ENCODE results near the gene SUMF2.
A peak's percentile ranks its signal among the peaks of the same experiment; 100 is the strongest.

Gene SUMF2

DNA sequence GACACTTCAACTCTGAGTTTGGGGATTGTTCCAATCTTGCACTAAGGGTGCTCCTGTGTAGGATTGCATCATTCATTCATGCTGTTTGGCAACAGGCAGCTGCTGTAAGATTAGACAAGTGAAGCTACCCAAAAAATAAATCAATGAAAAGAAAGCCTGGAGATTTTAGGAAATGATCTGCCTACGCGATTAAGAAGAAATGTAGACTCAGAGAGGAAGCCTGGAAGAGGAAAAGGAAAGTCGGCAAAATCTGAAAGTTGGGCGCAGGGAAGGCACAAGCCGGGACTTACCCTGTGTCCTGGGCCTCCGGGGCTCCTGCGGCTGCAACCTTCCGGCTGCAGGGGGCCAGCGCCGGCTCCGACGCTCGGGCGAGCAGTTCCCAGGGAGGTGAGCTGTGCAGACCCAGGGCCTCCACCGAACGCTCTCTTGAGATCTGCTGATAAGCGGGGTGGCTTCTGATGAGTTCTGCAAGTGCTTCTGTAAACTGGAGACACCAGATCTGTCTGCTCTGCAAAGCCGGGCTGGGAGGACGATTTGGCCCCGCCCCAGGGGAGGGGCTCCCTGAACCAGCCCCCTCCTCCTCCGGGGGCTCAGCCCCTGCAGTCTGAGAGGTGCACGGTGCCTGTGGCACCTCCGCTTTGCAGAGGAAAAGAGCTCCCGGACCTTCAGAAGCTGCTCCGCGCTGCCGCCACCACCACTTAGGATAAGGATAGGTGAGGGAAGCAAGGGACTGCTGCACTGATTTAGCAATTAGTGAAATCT is 30.2 kb upstream of the SUMF2 start (continued):
- TF ChIP-seq, protein P1, sequence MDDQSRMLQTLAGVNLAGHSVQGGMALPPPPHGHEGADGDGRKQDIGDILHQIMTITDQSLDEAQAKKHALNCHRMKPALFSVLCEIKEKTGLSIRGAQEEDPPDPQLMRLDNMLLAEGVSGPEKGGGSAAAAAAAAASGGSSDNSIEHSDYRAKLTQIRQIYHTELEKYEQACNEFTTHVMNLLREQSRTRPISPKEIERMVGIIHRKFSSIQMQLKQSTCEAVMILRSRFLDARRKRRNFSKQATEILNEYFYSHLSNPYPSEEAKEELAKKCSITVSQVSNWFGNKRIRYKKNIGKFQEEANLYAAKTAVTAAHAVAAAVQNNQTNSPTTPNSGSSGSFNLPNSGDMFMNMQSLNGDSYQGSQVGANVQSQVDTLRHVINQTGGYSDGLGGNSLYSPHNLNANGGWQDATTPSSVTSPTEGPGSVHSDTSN (CRISPR knock-in tag; IDR thresholded peaks at IDR 0.05) = 0 out of 2 replicates have a peak, but pooled peaks have one; percentile 23
- TF ChIP-seq ZNF626 (tag by site-specific recombination; IDR thresholded peaks at IDR 0.05) (no peak), ZBTB20 (tag by site-specific recombination; IDR thresholded peaks at IDR 0.05) (peak; percentile 86), SCRT2 (tag by site-specific recombination; IDR thresholded peaks at IDR 0.05) (peak; percentile 84), ZEB2 (tag by site-specific recombination; IDR thresholded peaks at IDR 0.05) (peak; percentile 34; the same call in 1 of the 2 replicates), ZNF623 (tag by site-specific recombination; IDR thresholded peaks at IDR 0.05) (no peak), ZNF792 (tag by site-specific recombination; IDR thresholded peaks at IDR 0.05) (no peak), ZNF416 (tag by site-specific recombination; IDR thresholded peaks at IDR 0.05) (no peak), GFI1B (tag by site-specific recombination; IDR thresholded peaks at IDR 0.05) (peak; percentile 26; the same call in 1 of the 2 replicates), ZNF169 (tag by site-specific recombination; IDR thresholded peaks at IDR 0.05) (no peak), TRIM28 (IDR thresholded peaks at IDR 0.05; ENCODE audit: borderline replicate concordance, low read length) (no peak; the same call in 1 of the 2 replicates), ZNF473 (tag by site-specific recombination; IDR thresholded peaks at IDR 0.05) (no peak), ZNF211 (tag by site-specific recombination; IDR thresholded peaks at IDR 0.05; ENCODE audit: low read depth) (no peak), ZNF2 (tag by site-specific recombination; IDR thresholded peaks at IDR 0.05) (peak; percentile 24; the same call in 1 of the 2 replicates), ZNF341 (tag by site-specific recombination; IDR thresholded peaks at IDR 0.05; ENCODE audit: low read depth) (peak; percentile 79)
- TF ChIP-seq, protein P2, sequence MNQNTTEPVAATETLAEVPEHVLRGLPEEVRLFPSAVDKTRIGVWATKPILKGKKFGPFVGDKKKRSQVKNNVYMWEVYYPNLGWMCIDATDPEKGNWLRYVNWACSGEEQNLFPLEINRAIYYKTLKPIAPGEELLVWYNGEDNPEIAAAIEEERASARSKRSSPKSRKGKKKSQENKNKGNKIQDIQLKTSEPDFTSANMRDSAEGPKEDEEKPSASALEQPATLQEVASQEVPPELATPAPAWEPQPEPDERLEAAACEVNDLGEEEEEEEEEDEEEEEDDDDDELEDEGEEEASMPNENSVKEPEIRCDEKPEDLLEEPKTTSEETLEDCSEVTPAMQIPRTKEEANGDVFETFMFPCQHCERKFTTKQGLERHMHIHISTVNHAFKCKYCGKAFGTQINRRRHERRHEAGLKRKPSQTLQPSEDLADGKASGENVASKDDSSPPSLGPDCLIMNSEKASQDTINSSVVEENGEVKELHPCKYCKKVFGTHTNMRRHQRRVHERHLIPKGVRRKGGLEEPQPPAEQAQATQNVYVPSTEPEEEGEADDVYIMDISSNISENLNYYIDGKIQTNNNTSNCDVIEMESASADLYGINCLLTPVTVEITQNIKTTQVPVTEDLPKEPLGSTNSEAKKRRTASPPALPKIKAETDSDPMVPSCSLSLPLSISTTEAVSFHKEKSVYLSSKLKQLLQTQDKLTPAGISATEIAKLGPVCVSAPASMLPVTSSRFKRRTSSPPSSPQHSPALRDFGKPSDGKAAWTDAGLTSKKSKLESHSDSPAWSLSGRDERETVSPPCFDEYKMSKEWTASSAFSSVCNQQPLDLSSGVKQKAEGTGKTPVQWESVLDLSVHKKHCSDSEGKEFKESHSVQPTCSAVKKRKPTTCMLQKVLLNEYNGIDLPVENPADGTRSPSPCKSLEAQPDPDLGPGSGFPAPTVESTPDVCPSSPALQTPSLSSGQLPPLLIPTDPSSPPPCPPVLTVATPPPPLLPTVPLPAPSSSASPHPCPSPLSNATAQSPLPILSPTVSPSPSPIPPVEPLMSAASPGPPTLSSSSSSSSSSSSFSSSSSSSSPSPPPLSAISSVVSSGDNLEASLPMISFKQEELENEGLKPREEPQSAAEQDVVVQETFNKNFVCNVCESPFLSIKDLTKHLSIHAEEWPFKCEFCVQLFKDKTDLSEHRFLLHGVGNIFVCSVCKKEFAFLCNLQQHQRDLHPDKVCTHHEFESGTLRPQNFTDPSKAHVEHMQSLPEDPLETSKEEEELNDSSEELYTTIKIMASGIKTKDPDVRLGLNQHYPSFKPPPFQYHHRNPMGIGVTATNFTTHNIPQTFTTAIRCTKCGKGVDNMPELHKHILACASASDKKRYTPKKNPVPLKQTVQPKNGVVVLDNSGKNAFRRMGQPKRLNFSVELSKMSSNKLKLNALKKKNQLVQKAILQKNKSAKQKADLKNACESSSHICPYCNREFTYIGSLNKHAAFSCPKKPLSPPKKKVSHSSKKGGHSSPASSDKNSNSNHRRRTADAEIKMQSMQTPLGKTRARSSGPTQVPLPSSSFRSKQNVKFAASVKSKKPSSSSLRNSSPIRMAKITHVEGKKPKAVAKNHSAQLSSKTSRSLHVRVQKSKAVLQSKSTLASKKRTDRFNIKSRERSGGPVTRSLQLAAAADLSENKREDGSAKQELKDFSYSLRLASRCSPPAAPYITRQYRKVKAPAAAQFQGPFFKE (tag by site-specific recombination; IDR thresholded peaks at IDR 0.05; ENCODE audit: borderline replicate concordance) = no peak
- TF ChIP-seq, protein P3, sequence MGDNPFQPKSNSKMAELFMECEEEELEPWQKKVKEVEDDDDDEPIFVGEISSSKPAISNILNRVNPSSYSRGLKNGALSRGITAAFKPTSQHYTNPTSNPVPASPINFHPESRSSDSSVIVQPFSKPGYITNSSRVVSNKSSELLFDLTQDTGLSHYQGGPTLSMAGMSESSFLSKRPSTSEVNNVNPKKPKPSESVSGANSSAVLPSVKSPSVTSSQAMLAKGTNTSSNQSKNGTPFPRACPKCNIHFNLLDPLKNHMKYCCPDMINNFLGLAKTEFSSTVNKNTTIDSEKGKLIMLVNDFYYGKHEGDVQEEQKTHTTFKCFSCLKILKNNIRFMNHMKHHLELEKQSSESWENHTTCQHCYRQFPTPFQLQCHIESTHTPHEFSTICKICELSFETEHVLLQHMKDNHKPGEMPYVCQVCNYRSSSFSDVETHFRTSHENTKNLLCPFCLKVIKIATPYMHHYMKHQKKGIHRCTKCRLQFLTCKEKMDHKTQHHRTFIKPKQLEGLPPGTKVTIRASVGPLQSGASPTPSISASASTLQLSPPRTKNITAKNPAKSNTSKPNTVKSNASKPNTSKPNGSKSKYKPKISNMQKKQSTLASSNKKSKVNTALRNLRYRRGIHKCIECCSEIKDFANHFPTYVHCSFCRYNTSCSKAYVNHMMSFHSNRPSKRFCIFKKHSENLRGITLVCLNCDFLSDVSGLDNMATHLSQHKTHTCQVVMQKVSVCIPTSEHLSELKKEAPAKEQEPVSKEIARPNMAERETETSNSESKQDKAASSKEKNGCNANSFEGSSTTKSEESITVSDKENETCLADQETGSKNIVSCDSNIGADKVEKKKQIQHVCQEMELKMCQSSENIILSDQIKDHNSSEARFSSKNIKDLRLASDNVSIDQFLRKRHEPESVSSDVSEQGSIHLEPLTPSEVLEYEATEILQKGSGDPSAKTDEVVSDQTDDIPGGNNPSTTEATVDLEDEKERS (tag by site-specific recombination; IDR thresholded peaks at IDR 0.05) = no peak
- TF ChIP-seq, protein P4, sequence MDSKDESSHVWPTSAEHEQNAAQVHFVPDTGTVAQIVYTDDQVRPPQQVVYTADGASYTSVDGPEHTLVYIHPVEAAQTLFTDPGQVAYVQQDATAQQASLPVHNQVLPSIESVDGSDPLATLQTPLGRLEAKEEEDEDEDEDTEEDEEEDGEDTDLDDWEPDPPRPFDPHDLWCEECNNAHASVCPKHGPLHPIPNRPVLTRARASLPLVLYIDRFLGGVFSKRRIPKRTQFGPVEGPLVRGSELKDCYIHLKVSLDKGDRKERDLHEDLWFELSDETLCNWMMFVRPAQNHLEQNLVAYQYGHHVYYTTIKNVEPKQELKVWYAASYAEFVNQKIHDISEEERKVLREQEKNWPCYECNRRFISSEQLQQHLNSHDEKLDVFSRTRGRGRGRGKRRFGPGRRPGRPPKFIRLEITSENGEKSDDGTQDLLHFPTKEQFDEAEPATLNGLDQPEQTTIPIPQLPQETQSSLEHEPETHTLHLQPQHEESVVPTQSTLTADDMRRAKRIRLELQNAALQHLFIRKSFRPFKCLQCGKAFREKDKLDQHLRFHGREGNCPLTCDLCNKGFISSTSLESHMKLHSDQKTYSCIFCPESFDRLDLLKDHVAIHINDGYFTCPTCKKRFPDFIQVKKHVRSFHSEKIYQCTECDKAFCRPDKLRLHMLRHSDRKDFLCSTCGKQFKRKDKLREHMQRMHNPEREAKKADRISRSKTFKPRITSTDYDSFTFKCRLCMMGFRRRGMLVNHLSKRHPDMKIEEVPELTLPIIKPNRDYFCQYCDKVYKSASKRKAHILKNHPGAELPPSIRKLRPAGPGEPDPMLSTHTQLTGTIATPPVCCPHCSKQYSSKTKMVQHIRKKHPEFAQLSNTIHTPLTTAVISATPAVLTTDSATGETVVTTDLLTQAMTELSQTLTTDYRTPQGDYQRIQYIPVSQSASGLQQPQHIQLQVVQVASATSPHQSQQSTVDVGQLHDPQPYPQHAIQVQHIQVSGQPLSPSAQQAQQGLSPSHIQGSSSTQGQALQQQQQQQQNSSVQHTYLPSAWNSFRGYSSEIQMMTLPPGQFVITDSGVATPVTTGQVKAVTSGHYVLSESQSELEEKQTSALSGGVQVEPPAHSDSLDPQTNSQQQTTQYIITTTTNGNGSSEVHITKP (tag by site-specific recombination; IDR thresholded peaks at IDR 0.05) = peak; percentile 79
- TF ChIP-seq, protein P5, sequence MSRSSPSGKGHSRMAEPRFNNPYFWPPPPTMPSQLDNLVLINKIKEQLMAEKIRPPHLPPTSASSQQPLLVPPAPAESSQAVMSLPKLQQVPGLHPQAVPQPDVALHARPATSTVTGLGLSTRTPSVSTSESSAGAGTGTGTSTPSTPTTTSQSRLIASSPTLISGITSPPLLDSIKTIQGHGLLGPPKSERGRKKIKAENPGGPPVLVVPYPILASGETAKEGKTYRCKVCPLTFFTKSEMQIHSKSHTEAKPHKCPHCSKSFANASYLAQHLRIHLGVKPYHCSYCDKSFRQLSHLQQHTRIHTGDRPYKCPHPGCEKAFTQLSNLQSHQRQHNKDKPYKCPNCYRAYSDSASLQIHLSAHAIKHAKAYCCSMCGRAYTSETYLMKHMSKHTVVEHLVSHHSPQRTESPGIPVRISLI (tag by site-specific recombination; IDR thresholded peaks at IDR 0.05) = no peak
- TF ChIP-seq, protein P6, sequence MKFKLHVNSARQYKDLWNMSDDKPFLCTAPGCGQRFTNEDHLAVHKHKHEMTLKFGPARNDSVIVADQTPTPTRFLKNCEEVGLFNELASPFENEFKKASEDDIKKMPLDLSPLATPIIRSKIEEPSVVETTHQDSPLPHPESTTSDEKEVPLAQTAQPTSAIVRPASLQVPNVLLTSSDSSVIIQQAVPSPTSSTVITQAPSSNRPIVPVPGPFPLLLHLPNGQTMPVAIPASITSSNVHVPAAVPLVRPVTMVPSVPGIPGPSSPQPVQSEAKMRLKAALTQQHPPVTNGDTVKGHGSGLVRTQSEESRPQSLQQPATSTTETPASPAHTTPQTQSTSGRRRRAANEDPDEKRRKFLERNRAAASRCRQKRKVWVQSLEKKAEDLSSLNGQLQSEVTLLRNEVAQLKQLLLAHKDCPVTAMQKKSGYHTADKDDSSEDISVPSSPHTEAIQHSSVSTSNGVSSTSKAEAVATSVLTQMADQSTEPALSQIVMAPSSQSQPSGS (tag by site-specific recombination; IDR thresholded peaks at IDR 0.05; ENCODE audit: low read depth) = peak; percentile 48; the same call in 1 of the 2 replicates

All from HEK293 (cell line).